IMR-90 (cell line): ENCODE results near the gene HPSE. TPM values are rescaled to one million over a fixed set of nuclear protein-coding genes. Genes with fewer than 3 reads are reported as not detected.

ENCODE experiments used
- ATAC-seq: fragments of 200-7000 bp; cut with Tn5 transposase; 2 replicates; pipeline ENCODE4 v1.9.1; 2020; ENCODE audit warnings: low read depth, mild to moderate bottlenecking, moderate library complexity
- BruUV-seq: library from RNA; stranded (reverse); fragments of 400-500 nt; replicated peaks from 2 replicates; lab custom pipeline; 2021; lab: Mats Ljungman, UMichigan
- CTCF ChIA-PET: fragments of 300-600 bp; formaldehyde crosslinking; extraction: SDS; loops from one replicate; lab custom pipeline; 2021; ENCODE audit warnings: antibody characterized with exemption; lab: Yijun Ruan, JAX
- POLR2A ChIA-PET: fragments of 300-600 bp; sonication (Branson Sonifier 250); formaldehyde crosslinking; loops from one replicate; lab custom pipeline; 2022; ENCODE audit warnings: antibody characterized with exemption; ENCODE audit not compliant: unreplicated experiment; lab: Charles Lee
- DNase-seq: peaks from one replicate; pipeline ENCODE4 v3.0.0; 2013
- H2AFZ ChIP-seq: replicated peaks from 2 replicates; pipeline ENCODE3; 2013; ENCODE audit warnings: low read length, mild to moderate bottlenecking; ENCODE audit not compliant: poor library complexity
- H2AK5ac ChIP-seq: 2 replicates; pipeline ENCODE4 v1.6.1; 2013; ENCODE audit warnings: low read depth, low read length, inconsistent platforms
- H2AK9ac ChIP-seq: replicated peaks from 2 replicates; pipeline ENCODE3; 2013; ENCODE audit warnings: mild to moderate bottlenecking, low read depth, low read length, moderate library complexity; ENCODE audit not compliant: poor library complexity
- H2BK120ac ChIP-seq: 2 replicates; pipeline ENCODE4 v1.6.1; 2013; ENCODE audit warnings: low read depth, low read length, inconsistent platforms
- H2BK15ac ChIP-seq: 3 replicates; pipeline ENCODE4 v1.6.1; 2013; ENCODE audit warnings: low read depth, low read length, inconsistent platforms
- H2BK20ac ChIP-seq: 2 replicates; pipeline ENCODE4 v1.6.1; 2013; ENCODE audit warnings: low read depth, mild to moderate bottlenecking, inconsistent platforms, low read length, moderate library complexity
- H2BK5ac ChIP-seq: 2 replicates; pipeline ENCODE4 v1.6.1; 2013; ENCODE audit warnings: mild to moderate bottlenecking, low read depth, low read length, inconsistent platforms; ENCODE audit not compliant: poor library complexity, severe bottlenecking
- H3K14ac ChIP-seq: replicated peaks from 2 replicates; pipeline ENCODE4 v1.6.1; 2013; ENCODE audit warnings: low read depth, low read length, inconsistent platforms
- H3K18ac ChIP-seq: 2 replicates; pipeline ENCODE4 v1.6.1; 2013; ENCODE audit warnings: low read depth, low read length, control low read depth
- H3K23ac ChIP-seq: 2 replicates; pipeline ENCODE4 v1.6.1; 2013; ENCODE audit warnings: low read depth, low read length, inconsistent platforms
- H3K27ac ChIP-seq: 2 replicates; pipeline ENCODE4 v1.5.1; 2013; ENCODE audit warnings: mild to moderate bottlenecking, control low read depth, low read length; ENCODE audit not compliant: insufficient read depth
- H3K27me3 ChIP-seq: 2 replicates; pipeline ENCODE4 v1.6.1; 2013; ENCODE audit warnings: low read length; ENCODE audit not compliant: control insufficient read depth, insufficient read depth
- H3K36me3 ChIP-seq: 2 replicates; pipeline ENCODE4 v1.6.1; 2013; ENCODE audit warnings: low read length, mixed read lengths; ENCODE audit not compliant: control insufficient read depth, insufficient read depth
- H3K4ac ChIP-seq: 2 replicates; pipeline ENCODE4 v1.6.1; 2013; ENCODE audit warnings: low read depth, low read length, inconsistent platforms
- H3K4me1 ChIP-seq: 2 replicates; pipeline ENCODE4 v1.6.1; 2013; ENCODE audit warnings: low read length, mixed read lengths; ENCODE audit not compliant: control insufficient read depth, insufficient read depth
- H3K4me2 ChIP-seq: 2 replicates; pipeline ENCODE4 v1.6.1; 2013; ENCODE audit warnings: low read depth, mild to moderate bottlenecking, control low read depth, low read length, moderate library complexity
- H3K4me3 ChIP-seq: 2 replicates; pipeline ENCODE4 v1.5.1; 2013; ENCODE audit warnings: low read depth, mild to moderate bottlenecking, control low read depth, low read length, moderate library complexity; ENCODE audit not compliant: insufficient read depth
- H3K56ac ChIP-seq: 2 replicates; pipeline ENCODE4 v1.6.1; 2013; ENCODE audit warnings: low read length, inconsistent platforms; ENCODE audit not compliant: insufficient read depth; ENCODE audit errors: extremely low read depth
- H3K79me1 ChIP-seq, 2 experiments: 2 replicates each; pipeline ENCODE4 v1.6.1; 2013; ENCODE audit warnings: low read length in 2 of 2, inconsistent platforms in 1 of 2, low read depth in 1 of 2
- H3K9ac ChIP-seq: 2 replicates; pipeline ENCODE4 v1.6.1; 2013; ENCODE audit warnings: low read depth, low read length, control low read depth
- H3K9me1 ChIP-seq: 2 replicates; pipeline ENCODE4 v1.6.1; 2013; ENCODE audit warnings: low read length, inconsistent platforms; ENCODE audit not compliant: insufficient read depth
- H3K9me3 ChIP-seq: 2 replicates; pipeline ENCODE4 v1.6.1; 2013; ENCODE audit warnings: low read length; ENCODE audit not compliant: control insufficient read depth, insufficient read depth
- H4K20me1 ChIP-seq: 2 replicates; pipeline ENCODE4 v1.6.1; 2013; ENCODE audit warnings: low read length, inconsistent platforms; ENCODE audit not compliant: insufficient read depth
- H4K5ac ChIP-seq: 2 replicates; pipeline ENCODE4 v1.6.1; 2013; ENCODE audit warnings: mild to moderate bottlenecking, low read depth, low read length, control low read depth
- H4K8ac ChIP-seq, 2 experiments: 2 replicates each; pipeline ENCODE4 v1.6.1; 2013; ENCODE audit warnings: low read depth in 2 of 2, low read length in 2 of 2, control low read depth in 1 of 2, inconsistent platforms in 1 of 2
- H4K91ac ChIP-seq: 2 replicates; pipeline ENCODE4 v1.6.1; 2013; ENCODE audit warnings: low read depth, low read length, inconsistent platforms; ENCODE audit not compliant: insufficient read depth
- BHLHE40 ChIP-seq: fragments of 150-350 bp; IDR thresholded peaks from 2 replicates; pipeline ENCODE4 v1.6.1; 2016; ENCODE audit warnings: mild to moderate bottlenecking, low read depth, low read length
- CEBPB ChIP-seq: IDR thresholded peaks from 2 replicates; pipeline ENCODE4 v1.6.1; 2012; ENCODE audit warnings: low read depth, low read length, improper control_type of control experiment
- CHD1 ChIP-seq: IDR thresholded peaks from 2 replicates; pipeline ENCODE4 v1.6.1; 2012; ENCODE audit warnings: low read depth, low read length, improper control_type of control experiment
- ELK1 ChIP-seq: fragments of 150-350 bp; IDR thresholded peaks from 2 replicates; pipeline ENCODE4 v1.6.1; 2016; ENCODE audit warnings: low read depth, mild to moderate bottlenecking, low read length, moderate library complexity, borderline replicate concordance
- FOS ChIP-seq: fragments of 150-350 bp; IDR thresholded peaks from 2 replicates; pipeline ENCODE4 v1.6.1; 2016; ENCODE audit warnings: low read depth, low read length
- MAFK ChIP-seq: IDR thresholded peaks from 2 replicates; pipeline ENCODE4 v1.6.1; 2012; ENCODE audit warnings: low read depth, low read length, improper control_type of control experiment
- NFE2L2 ChIP-seq: fragments of 150-350 bp; IDR thresholded peaks from 2 replicates; pipeline ENCODE4 v1.6.1; 2016; ENCODE audit warnings: low read depth, mild to moderate bottlenecking, low read length
- POLR2A ChIP-seq: IDR thresholded peaks from 2 replicates; pipeline ENCODE4 v1.6.1; 2012; ENCODE audit warnings: mild to moderate bottlenecking, low read depth, low read length
- RFX5 ChIP-seq: IDR thresholded peaks from 2 replicates; pipeline ENCODE4 v1.8.0; 2012; ENCODE audit warnings: low read depth, mild to moderate bottlenecking, low read length, moderate library complexity
- USF2 ChIP-seq: fragments of 150-350 bp; IDR thresholded peaks from 2 replicates; pipeline ENCODE4 v1.6.1; 2017; ENCODE audit warnings: mild to moderate bottlenecking, antibody characterized with exemption, low read length, low read depth
- WGBS, 2 experiments: methylation state at CpG; one replicate each; pipeline versions ENCODE4 v1.1.5 to v1.1.7; 2013; ENCODE audit warnings: missing lambda C conversion rate in 2 of 2; ENCODE audit not compliant: insufficient read length in 1 of 2; ENCODE audit errors: extremely low coverage in 2 of 2; 5-methylcytosine and 5-hydroxymethylcytosine counted together
- dilution Hi-C: fragments of 300-500 bp; cut with HindIII; formaldehyde crosslinking; loops from one replicate; pipeline ENCODE4 v1.14.3; 2018; ENCODE audit warnings: low sequenced_read_pairs; ENCODE audit not compliant: unreplicated experiment
- in situ Hi-C: fragments of 300-500 bp; cut with MboI; formaldehyde crosslinking; loops from 3 replicates; pipeline ENCODE4 v1.14.3; 2019; ENCODE audit warnings: low sequenced_read_pairs, inconsistent platforms, mixed read lengths
- intact Hi-C: fragments of 100-400 bp; cut with micrococcal nuclease; formaldehyde crosslinking; loops from 2 replicates; pipeline ENCODE4 v1.10.0; 2022
- polyA plus RNA-seq, 3 experiments: library from polyadenylated mRNA; depleted of rRNA; stranded (reverse); fragments of >200 nt; gene quantifications; 2 replicates each; pipeline ENCODE4 v1.2.3, GENCODE V29; 2012; ENCODE audit warnings: low replicate concordance in 1 of 3
- total RNA-seq: library from RNA; depleted of rRNA; stranded (reverse); fragments of >200 nt; gene quantifications from 2 replicates; pipeline ENCODE4 v1.2.3, GENCODE V29; 2012

The HPSE gene
- total and polyA plus RNA-seq, 2 of the 4 experiments (the other 2 are of a cell fraction): under 0.01 to 0.09 TPM

GRCh38 chr4:83293305-83294046 lies 41.2 kb downstream of the HPSE start:
- H3K18ac ChIP-seq: no peak overlapping the region
- H2BK5ac ChIP-seq: no peak overlapping the region
- no peak overlapping the region for H3K4me2 ChIP-seq
- dilution Hi-C loops: no loop called here
- DNase-seq (no peak), ATAC-seq (no peak)
- no peaks in the 10 kb centered on the region for H4K20me1 ChIP-seq
- H3K9ac ChIP-seq: no peak overlapping the region
- no peak overlapping the region for H2BK15ac ChIP-seq
- ChIA-PET CTCF (interaction anchor here (1.4 kb wide), 1 partner anchor 12 kb away, joined by 5 read pairs; no protein-coding TSS in a partner anchor), POLR2A (no interaction called here)
- no peak overlapping the region for H3K4me3 ChIP-seq
- H3K36me3 ChIP-seq: no peaks in the 10 kb centered on the region
- no peak overlapping the region for H3K4ac ChIP-seq
- H3K9me3 ChIP-seq: no peaks in the 10 kb centered on the region
- no peak overlapping the region for H2BK120ac ChIP-seq
- H2AFZ ChIP-seq: no peak overlapping the region
- intact Hi-C loops: no loop called here
- no peak overlapping the region for H3K23ac ChIP-seq
- no peak overlapping the region for H2AK9ac ChIP-seq
- no peaks in the 10 kb centered on the region for H3K9me1 ChIP-seq
- no peaks in the 10 kb centered on the region for H3K79me1 ChIP-seq
- no peak overlapping the region for H3K56ac ChIP-seq
- H4K8ac ChIP-seq: no peak overlapping the region
- in situ Hi-C loops: no loop called here
- H4K91ac ChIP-seq: no peak overlapping the region
- H2AK5ac ChIP-seq: no peak overlapping the region
- H3K14ac ChIP-seq: no peak overlapping the region
- no TSS peak for BruUV-seq
- peaks cover 3% of the 10 kb centered on the region for H3K27me3 ChIP-seq
- H3K4me1 ChIP-seq: no peaks in the 10 kb centered on the region
- no peak overlapping the region for H2BK20ac ChIP-seq
- TF ChIP-seq MAFK: no peak
- TF ChIP-seq FOS: no peak
- TF ChIP-seq CHD1: no peak
- no peak for TF ChIP-seq USF2
- TF ChIP-seq CEBPB: no peak
- no peak for TF ChIP-seq BHLHE40
- TF ChIP-seq POLR2A: no peak
- TF ChIP-seq ELK1: no peak
- TF ChIP-seq RFX5: no peak
- no peak for TF ChIP-seq NFE2L2
- WGBS, 2 experiments: no CpG with 5 or more reads among the region's 8 CpGs
- no peak overlapping the region for H4K5ac ChIP-seq
- H3K27ac ChIP-seq: no peak overlapping the region
